CD4-positive, alpha-beta T cell (primary cell): ENCODE data around the gene TUBGCP2. TPM values are rescaled to one million over a fixed set of nuclear protein-coding genes. Genes with fewer than 3 reads are reported as not detected.

ENCODE experiments used
- ATAC-seq: fragments of 200-7000 bp; cut with Tn5 transposase; one replicate; pipeline ENCODE4 v1.10.0; 2022; ENCODE audit warnings: mild to moderate bottlenecking; ENCODE audit not compliant: poor library complexity
- CTCF ChIA-PET: fragments of 350-600 bp; sonication (Branson Sonifier 250); formaldehyde crosslinking; loops from one replicate; lab custom pipeline; 2021; ENCODE audit warnings: antibody characterized with exemption, inconsistent platforms; lab: Charles Lee
- POLR2A ChIA-PET: fragments of 350-600 bp; sonication (Branson Sonifier 250); formaldehyde crosslinking; loops from one replicate; lab custom pipeline; 2021; ENCODE audit warnings: antibody characterized with exemption, inconsistent platforms; lab: Charles Lee
- DNase-seq, 14 experiments: peaks; one replicate each; pipeline ENCODE4 v3.0.0-alpha.2; 2013 to 2020; ENCODE audit warnings: mixed read lengths in 2 of 14
- H3K27ac ChIP-seq, 2 donors: one replicate each; pipeline versions ENCODE4 v1.5.1 to v1.7.0; 2013; ENCODE audit warnings: low read length in 2 of 2, low read depth in 1 of 2, mild to moderate bottlenecking in 1 of 2
- H3K27me3 ChIP-seq, 2 experiments: 1 replicate in 1 of 2; 2 replicates in 1 of 2; pipeline versions ENCODE4 v1.6.1 to v1.7.0; 2013; ENCODE audit warnings: low read length in 2 of 2, control low read depth in 1 of 2, mild to moderate bottlenecking in 1 of 2, moderate library complexity in 1 of 2; ENCODE audit not compliant: insufficient read depth in 2 of 2, control insufficient read depth in 1 of 2
- H3K36me3 ChIP-seq: one replicate; pipeline ENCODE4 v1.6.1; 2013; ENCODE audit warnings: low read length, control low read depth; ENCODE audit not compliant: insufficient read depth
- H3K4me1 ChIP-seq: one replicate; pipeline ENCODE4 v1.6.1; 2013; ENCODE audit warnings: low read length, control low read depth; ENCODE audit not compliant: insufficient read depth
- H3K4me3 ChIP-seq: one replicate; pipeline ENCODE4 v1.5.1; 2013; ENCODE audit warnings: mild to moderate bottlenecking, low read length, moderate library complexity
- H3K9me3 ChIP-seq, 2 experiments: 1 replicate in 1 of 2; 2 replicates in 1 of 2; pipeline versions ENCODE4 v1.6.1 to v1.7.0; 2013; ENCODE audit warnings: low read length in 2 of 2, mild to moderate bottlenecking in 2 of 2, control low read depth in 1 of 2, moderate library complexity in 1 of 2; ENCODE audit not compliant: control insufficient read depth in 1 of 2, insufficient read depth in 1 of 2
- H3K27ac Mint-ChIP-seq: one replicate; pipeline ENCODE4 v1.8.0; 2020; ENCODE audit warnings: mixed read lengths
- H3K27me3 Mint-ChIP-seq: one replicate; pipeline ENCODE4 v1.8.0; 2021; ENCODE audit warnings: mixed read lengths
- H3K36me3 Mint-ChIP-seq: one replicate; pipeline ENCODE4 v1.8.0; 2021; ENCODE audit warnings: low read depth, mixed read lengths
- H3K4me1 Mint-ChIP-seq: one replicate; pipeline ENCODE4 v1.8.0; 2021; ENCODE audit warnings: low read depth, mixed read lengths
- H3K4me3 Mint-ChIP-seq: one replicate; pipeline ENCODE4 v1.8.0; 2020; ENCODE audit warnings: mild to moderate bottlenecking, mixed read lengths
- H3K9me3 Mint-ChIP-seq: one replicate; pipeline ENCODE4 v1.8.0; 2020; ENCODE audit warnings: mixed read lengths
- intact Hi-C, 2 experiments: fragments of 100-400 bp; cut with DNase I in 1 of 2; cut with micrococcal nuclease in 1 of 2; formaldehyde crosslinking; loops; one replicate each; pipeline versions ENCODE4 v1.15.1 to v1.9.0; 2023 to 2025; cut with DNase I, micrococcal nuclease
- total RNA-seq, 174 experiments: library from RNA in 2 of 174; stranded (reverse) in 2 of 174; gene quantifications; one replicate each; pipeline ENCODE4 v1.2.3 and lab custom pipeline; 2021 to 2026
- TF ChIP-seq, protein P1 (sequence below): fragments of 200-600 bp; IDR thresholded peaks from one replicate; pipeline ENCODE4 v1.8.0; 2022; ENCODE audit warnings: antibody characterized with exemption, mild to moderate bottlenecking

TUBGCP2 gene
- total RNA-seq, 2 experiments from 2014 or later, result 89.3 to 94.2 TPM

GRCh38 chr10:133270773-133271297, 37.8 kb downstream of the TUBGCP2 start:
- ATAC-seq (no peak), DNase-seq (no peak)
- Mint-ChIP-seq H3K36me3 (peaks cover 28% of the 10 kb centered on the region), H3K4me1 (peaks cover 11% of the 10 kb centered on the region), H3K27me3 (no peaks in the 10 kb centered on the region), H3K9me3 (no peaks in the 10 kb centered on the region), H3K27ac (no peak overlapping the region), H3K4me3 (no peak overlapping the region)
- ChIA-PET POLR2A (no interaction called here), CTCF (no interaction called here)
- intact Hi-C loops, result no loop called here
- H3K4me1 ChIP-seq, result peaks cover 36% of the 10 kb centered on the region
- no peak overlapping the region for H3K4me3 ChIP-seq
- H3K27me3 ChIP-seq, result no peaks in the 10 kb centered on the region
- no peak overlapping the region for H3K27ac ChIP-seq
- H3K36me3 ChIP-seq, result peaks cover 59% of the 10 kb centered on the region
- no peaks in the 10 kb centered on the region for H3K9me3 ChIP-seq
- TF ChIP-seq, protein P1, sequence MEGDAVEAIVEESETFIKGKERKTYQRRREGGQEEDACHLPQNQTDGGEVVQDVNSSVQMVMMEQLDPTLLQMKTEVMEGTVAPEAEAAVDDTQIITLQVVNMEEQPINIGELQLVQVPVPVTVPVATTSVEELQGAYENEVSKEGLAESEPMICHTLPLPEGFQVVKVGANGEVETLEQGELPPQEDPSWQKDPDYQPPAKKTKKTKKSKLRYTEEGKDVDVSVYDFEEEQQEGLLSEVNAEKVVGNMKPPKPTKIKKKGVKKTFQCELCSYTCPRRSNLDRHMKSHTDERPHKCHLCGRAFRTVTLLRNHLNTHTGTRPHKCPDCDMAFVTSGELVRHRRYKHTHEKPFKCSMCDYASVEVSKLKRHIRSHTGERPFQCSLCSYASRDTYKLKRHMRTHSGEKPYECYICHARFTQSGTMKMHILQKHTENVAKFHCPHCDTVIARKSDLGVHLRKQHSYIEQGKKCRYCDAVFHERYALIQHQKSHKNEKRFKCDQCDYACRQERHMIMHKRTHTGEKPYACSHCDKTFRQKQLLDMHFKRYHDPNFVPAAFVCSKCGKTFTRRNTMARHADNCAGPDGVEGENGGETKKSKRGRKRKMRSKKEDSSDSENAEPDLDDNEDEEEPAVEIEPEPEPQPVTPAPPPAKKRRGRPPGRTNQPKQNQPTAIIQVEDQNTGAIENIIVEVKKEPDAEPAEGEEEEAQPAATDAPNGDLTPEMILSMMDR, result no peak

DNA sequence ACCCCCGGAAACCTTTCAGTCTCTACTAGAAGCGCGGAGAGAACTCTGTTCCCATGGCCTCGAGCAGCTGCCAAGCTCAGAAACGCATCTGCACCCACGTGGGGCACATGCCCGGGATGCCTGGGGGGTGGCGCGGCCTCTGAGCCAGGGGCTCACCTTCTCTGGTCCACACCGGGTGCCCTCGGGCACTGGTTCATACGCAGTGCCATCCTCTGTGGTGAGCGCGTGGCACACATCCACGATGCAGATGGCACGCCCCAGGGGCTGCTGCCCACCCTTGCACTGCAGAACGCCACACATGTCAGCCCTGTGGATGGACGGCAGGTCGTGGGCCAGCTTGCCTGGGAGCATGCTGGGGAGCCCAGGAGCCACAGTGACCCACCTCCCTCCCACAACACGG, 38.5 kb downstream of the TUBGCP2 start:
- DNase-seq (no peak), ATAC-seq (no peak)
- Mint-ChIP-seq H3K4me1 (peaks cover 13% of the 10 kb centered on the region), H3K27me3 (no peaks in the 10 kb centered on the region), H3K27ac (no peak overlapping the region), H3K36me3 (peaks cover 27% of the 10 kb centered on the region), H3K9me3 (no peaks in the 10 kb centered on the region), H3K4me3 (no peak overlapping the region)
- TF ChIP-seq, protein P1, result no peak
- Histone ChIP-seq H3K4me1 (peaks cover 36% of the 10 kb centered on the region), H3K4me3 (no peak overlapping the region), H3K27me3 (no peaks in the 10 kb centered on the region), H3K36me3 (peaks cover 59% of the 10 kb centered on the region), H3K9me3 (no peaks in the 10 kb centered on the region), H3K27ac (no peak overlapping the region)
- CTCF ChIA-PET, result no interaction called here
- POLR2A ChIA-PET, result no interaction called here
- intact Hi-C loops, result no loop called here

DNA sequence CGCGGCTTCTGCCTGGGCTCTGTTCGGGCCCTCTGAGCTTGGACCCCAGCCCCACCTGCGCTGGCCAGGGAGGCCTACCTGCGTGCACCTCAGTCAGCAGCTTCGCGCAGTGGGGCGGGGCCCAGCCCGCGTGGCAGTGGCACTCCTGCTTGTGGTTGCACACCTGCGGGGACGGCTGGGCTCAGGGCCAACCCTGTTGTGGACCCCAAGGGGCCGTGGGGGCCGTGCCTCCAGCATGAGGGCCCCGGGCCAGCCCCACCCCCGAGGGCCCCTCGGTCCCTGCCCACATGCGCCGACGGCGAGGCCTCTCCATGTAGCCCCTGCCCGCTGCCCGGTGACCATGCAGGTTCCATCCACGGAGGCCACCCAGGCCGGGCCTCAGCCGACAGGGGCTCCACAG, 39.3 kb downstream of the TUBGCP2 start:
- H3K9me3 ChIP-seq, result no peaks in the 10 kb centered on the region
- H3K27ac Mint-ChIP-seq, result no peak overlapping the region
- no peaks in the 10 kb centered on the region for H3K27me3 Mint-ChIP-seq
- intact Hi-C loops, result loop anchor here in 1 of 2 experiments (10.0 kb wide), 1 partner anchor 965 kb away; the partner anchor contains the start of gene STK32C
- POLR2A ChIA-PET, result no interaction called here
- no peaks in the 10 kb centered on the region for H3K9me3 Mint-ChIP-seq
- H3K4me3 Mint-ChIP-seq, result no peak overlapping the region
- DNase-seq (no peak), ATAC-seq (no peak)
- no peaks in the 10 kb centered on the region for H3K27me3 ChIP-seq
- H3K36me3 Mint-ChIP-seq, result peaks cover 24% of the 10 kb centered on the region
- peaks cover 36% of the 10 kb centered on the region for H3K4me1 ChIP-seq
- TF ChIP-seq, protein P1, result no peak
- H3K27ac ChIP-seq, result no peak overlapping the region
- H3K4me1 Mint-ChIP-seq, result peaks cover 15% of the 10 kb centered on the region
- no peak overlapping the region for H3K4me3 ChIP-seq
- peaks cover 59% of the 10 kb centered on the region for H3K36me3 ChIP-seq
- CTCF ChIA-PET, result no interaction called here
